Activated T-cell treated with anti-CD3 and anti-CD28 coated beads for 24 hours (primary cell): ENCODE measurements around the gene TRIM46.
"Not testable (repeated sequence)": the region's sequence is repeated elsewhere in the genome, so short reads cannot be mapped to it uniquely, and the experiment has no call there.

Source experiments
- DNase-seq: peaks from one replicate; pipeline ENCODE4 v3.0.0-alpha.2; 2020; ENCODE audit warnings: low read depth

Gene TRIM46

DNA sequence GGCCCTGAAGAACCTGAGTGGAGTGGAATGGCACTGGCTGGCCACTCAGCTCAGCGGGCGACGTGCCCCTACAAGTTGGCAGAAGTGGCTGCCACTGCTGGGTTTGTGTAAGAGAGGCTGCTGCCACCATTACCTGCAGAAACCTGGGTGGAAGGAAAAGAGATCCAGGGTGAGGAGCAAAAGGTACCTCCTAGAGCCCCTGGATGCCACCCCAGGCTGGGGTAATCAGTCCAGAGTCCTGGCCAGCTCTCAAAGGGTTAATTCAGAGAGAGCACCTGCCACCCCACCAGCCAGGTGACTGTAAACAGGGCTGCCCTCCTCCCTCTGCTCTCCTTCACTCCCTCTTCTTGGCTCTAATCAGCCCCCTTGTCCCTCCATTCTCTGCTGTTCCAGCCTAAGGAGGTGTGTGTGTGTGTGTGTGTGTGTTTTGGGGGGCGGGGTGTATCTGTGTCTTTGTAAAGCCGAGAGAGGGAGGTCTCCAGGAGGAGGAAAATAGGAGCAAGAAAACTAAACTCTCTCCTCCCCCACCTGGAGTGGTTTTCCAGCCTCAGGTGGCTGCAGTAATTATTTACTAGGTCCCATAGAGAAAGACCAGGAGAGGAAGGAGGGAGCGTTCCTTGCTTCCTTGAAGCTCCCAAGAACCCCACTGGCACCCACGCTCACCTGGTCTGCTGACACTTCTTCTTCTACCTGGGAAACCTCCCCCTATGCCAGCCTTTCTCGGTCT, 12.6 kb downstream of the TRIM46 start:
- no peak for DNase-seq

DNA sequence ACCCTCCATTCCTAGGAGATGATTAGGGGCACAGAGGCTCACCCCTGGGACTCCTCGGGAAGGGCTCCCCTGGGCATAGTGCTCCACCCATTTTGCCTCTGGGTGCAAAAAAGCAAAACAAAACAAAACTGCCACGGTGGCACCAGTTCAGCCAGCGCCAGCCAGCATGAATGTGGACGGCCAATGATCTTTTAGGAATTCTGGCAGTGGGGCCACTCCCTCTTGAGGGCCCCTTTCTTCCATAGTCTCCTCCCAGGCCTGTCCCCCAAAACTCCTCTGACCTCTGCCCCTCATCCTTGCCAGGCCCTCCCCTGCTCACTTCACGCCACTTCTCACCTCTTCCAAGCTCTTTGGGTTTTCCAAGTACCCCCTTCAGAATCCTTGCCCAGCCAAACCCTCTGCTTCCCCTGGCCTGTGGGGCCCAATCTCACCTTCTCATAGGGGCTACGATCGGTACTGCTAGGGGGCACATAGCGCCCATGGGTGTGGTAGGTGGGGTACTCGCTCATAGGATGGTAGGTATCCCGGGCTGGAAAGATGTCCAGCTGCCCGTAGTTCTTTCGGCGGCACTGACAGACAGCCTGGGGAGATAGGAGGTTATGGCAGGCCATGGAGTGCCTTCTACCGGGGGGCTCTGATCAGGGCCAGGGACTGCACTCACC, 13.3 kb downstream of the TRIM46 start:
- DNase-seq: no peak

GRCh38 chr1:155187456-155187891, 13.8 kb downstream of the TRIM46 start:
- no peak for DNase-seq

GRCh38 chr1:155188268-155188667, 14.6 kb downstream of the TRIM46 start:
- no peak for DNase-seq

DNA sequence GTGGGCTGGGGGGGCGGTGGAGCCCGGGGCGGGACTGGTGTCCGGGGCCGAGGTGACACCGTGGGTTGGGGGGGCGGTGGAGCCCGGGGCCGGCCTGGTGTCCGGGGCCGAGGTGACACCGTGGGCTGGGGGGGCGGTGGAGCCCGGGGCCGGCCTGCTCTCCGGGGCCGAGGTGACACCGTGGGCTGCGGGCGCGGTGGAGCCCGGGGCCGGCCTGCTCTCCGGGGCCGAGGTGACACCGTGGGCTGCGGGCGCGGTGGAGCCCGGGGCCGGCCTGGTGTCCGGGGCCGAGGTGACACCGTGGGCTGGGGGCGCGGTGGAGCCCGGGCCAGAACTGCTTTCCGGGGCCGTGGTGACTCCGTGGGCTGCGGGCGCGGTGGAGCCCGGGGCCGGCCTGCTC, 16.3 kb downstream of the TRIM46 start:
- DNase-seq: not testable (repeated sequence)

DNA sequence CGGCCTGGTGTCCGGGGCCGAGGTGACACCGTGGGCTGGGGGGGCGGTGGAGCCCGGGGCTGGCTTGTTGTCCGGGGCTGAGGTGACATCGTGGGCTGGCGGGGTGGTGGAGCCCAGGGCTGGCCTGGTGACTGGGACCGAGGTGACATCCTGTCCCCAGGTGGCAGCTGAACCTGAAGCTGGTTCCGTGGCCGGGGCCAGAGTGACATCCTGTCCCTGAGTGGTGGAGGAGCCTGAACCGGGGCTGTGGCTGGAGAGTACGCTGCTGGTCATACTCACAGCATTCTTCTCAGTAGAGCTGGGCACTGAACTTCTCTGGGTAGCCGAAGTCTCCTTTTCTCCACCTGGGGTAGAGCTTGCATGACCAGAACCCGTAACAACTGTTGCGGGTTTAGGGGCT, 18.3 kb downstream of the TRIM46 start:
- no peak for DNase-seq

GRCh38 chr1:155192346-155193274, 19.0 kb downstream of the TRIM46 start:
- no peak for DNase-seq

GRCh38 chr1:155193275-155193990, 19.8 kb downstream of the TRIM46 start:
- peak; percentile 69 for DNase-seq

- DNase-seq: not testable (repeated sequence)
Measured at GRCh38 chr1:155193991-155194240, 20.3 kb downstream of the TRIM46 start.

DNA sequence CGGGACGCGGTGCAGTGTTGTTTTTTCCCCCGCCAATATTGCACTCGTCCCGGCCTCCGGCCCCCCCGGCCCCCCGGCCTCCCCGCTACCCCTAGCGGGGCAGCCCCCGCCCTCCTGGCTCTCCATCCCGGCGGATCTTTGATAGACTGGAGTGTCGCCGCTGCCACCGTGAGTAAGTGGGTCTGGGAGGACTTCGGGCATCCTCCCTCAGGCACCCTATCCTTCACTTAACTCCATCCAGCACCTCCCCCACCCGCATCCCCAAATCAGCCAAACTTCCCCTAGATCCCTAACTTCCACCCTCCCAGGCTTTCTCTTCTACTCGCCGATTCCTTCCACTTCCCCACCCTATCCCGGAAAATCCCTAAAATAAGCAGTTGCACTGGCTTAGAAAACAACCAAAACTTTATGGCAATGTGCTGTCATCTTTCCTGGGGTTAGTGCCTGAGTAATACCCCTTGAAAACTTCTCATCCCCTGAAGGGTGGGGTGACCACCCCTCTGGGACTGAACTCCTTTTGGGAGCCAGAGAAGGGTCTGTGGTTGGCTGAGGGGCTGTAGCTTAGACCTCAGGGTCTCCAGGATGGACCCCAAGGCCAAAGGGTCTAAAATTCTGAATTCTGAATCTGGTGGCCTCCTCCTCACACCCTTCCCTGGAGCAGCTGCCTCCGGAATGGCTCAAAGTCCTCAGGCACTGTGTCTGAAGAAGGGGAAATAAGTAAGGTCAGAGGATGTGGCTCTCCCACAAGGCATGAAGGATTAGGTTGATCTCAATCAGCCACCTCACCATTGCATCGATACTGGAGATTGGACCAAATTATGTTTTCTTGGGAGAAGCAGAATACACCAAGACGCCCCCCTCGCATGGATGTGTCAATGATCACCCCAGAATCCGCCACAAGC, 21.8 kb downstream of the TRIM46 start:
- DNase-seq: no peak

DNA sequence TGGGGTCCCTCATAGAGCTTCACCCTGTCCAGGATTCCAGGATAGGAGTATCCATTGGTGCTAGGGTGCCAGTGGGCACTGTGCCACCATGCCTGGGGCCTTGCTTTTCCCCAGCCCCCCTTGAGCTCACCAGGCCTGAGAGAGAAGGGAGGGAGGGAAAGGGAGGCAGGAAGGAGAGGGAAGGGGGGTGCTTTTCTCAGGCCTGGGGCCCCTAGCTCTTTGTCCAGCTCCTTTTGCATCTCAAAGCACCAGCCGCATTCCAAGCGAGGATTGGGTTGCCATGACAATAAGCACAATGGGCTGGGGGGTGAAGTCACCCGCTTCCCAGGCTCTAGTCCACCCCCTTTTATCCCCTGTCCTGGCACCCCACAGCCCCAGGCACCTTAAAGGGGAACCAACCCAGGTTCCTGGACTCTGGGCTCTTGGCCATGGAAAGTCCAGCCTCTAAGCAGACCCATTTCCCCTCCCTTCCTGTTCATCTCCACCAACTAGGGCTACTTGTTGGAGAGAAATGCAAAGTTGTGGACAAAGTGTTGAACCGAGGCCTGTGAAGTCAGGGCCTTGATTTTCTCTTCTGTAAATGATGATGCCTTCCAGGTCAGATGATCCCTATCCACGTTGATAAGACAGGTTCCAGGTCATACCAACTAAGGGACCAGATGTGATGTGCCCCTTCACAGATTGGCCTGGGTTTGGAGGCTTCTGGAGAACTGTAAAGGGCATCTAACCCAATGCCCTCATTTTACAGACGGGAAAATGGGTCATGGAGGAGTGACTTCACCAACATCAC, 22.6 kb downstream of the TRIM46 start:
- no peak for DNase-seq

GRCh38 chr1:155196893-155197638, 23.4 kb downstream of the TRIM46 start:
- DNase-seq: no peak

DNA sequence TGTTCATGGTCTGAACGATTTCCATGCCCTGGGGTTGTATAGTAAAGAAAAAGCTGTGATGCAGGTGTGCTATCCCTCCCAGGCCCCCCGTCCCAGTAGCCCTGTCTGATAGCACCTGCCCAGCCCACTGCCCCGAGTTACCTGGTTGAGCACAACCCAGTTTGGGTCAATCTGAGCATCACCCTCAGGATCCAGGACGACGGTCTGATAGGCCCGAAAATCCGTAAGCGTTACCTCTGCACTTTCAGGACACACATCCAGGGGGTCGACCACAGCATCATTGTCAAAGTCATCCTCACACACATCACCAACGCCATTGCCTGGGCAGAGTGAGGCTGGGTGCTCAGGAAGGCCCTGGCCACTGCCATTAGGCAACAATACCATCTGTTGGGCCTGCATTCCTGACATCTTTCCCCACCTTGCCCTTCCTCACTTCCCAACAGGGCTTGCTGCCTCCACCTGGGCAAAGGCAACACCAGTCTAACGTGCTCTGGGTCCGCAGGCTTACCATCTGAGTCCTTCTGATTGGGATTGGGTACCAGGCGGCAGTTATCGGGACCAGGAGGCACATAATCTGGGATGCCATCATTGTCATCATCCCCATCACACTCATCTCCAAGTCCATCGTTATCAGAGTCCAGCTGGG, 24.4 kb downstream of the TRIM46 start:
- DNase-seq: no peak

- no peak for DNase-seq
Measured at GRCh38 chr1:155198547-155198906, 24.9 kb downstream of the TRIM46 start.

DNA sequence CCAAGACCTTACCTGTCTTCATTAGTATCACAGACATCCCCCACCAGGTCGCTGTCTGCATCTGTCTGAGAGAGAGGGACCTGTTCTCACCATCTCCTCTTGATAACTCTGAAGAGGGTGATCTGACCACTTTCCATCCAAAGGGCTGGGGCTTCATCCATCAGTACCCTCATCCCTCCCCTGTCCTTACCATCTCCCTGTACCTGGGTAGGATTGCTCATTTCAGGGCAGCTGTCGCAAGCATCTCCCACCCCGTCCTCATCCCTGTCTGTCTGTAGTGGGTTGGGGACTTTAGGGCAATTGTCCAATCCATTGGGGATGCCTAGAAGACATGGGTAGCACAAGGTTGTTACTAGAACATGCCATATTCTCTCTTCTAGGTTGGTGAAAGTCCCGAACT, 26.1 kb downstream of the TRIM46 start:
- DNase-seq: no peak

GRCh38 chr1:155200920-155201319, 27.3 kb downstream of the TRIM46 start:
- no peak for DNase-seq

DNA sequence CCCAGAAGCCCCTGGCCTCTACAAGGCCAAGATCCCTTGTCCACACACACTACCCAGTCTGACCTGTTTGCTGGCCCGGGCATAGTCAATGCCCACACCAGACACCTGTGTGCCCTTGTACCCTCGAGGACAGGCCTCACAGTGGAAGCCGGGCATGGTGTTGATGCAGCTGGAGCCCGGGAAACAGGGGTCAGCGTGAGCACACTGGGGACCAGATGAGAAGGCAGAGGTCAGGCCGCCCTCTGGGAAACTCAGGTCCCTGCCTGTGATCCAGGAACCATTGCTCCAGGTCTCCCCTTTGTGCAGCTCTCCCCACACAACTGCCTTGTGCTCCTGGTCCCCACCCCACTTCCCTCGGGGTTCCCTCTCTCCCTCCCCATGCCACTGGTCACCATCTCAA, 28.5 kb downstream of the TRIM46 start:
- no peak for DNase-seq

DNA sequence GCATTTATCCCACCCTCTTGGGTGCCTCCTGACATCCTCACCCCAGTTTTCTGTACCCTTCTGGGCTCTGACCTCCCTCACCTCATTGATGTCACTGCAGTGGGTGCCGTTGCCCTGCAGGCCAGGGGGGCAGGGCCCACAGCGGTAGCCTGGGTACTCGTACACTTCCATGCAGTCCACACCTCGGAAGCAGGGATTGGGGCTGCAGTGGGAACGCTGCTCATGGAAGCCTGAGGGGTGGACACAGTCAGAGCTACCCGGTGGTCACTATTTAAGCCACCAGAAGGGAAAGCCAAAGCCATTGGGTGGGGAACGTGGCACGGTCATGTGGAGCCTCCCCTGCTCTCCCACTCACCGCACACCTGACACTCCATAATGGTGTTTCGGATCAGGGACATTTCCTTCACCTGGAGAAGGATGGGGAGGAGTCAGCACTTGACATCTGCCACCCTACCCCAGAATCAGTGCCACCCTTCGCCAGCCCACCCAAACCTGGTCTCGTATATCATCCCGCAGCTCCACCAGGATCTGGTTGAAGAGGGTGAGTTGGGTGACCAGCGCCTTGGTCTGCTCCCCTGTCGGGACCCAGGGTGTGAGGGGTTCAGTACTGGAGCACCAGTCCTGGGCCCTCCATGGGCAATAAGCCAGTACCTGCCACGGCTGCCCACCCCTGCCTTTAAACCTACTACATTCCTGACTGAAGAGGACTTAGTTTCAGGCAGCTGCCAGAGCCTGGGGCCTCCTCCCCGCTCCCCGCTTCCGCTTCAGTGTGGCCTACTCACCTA, 29.3 kb downstream of the TRIM46 start:
- no peak for DNase-seq
